ENCODE results near the gene CD151. TPM values are rescaled to one million over a fixed set of nuclear protein-coding genes. Genes with fewer than 3 reads are reported as not detected.
A peak's percentile ranks its signal among the peaks of the same experiment; 100 is the strongest.

Gene CD151
- total RNA-seq, 1 donor from 2014 or later = 120 TPM

GRCh38 chr11:841981-842369 is 9.2 kb downstream of the CD151 start:
- DNase-seq (ENCODE audit: low spot score) (no peak), ATAC-seq (peak; percentile 18)

DNA sequence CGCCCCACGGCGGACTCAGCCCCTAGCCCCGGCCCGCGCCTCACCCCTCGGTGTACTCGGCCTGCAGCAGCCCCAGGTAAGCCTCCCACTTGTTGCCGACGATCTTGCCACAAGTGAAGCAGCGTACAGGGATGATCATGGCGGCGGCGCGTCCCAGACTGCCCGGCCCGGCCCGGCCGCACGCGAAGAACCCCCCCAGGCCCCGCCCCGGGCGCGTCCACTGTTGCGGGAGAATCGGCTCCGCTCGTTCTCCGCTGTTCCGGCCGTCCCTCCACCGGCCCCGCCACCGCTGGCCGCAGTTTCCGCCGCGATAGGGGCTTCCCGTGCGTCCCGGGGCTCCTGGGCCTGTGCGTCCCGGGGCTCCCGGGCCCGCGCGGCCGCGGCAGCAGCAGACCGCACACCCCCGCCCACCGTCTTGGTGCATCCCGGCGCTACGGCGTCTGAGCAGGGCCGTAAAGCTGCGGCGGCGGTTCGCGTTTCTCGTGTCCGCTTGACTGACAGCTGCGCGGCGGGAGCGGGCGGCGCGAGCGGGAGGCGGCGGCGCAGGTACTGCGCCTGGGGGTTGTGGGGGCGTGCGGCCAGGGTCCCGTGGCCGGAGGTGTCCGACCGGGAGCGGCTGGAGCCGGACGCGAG is 9.7 kb downstream of the CD151 start, which contains the start of the genes POLR2L and TSPAN4:
Gene POLR2L, minus strand, starts transcription at position 160 of the 633 bp plus-strand sequence. Its CDS starts 21 bp downstream, at position 139.
Gene TSPAN4, plus strand, starts transcription at position 483 of the 633 bp plus-strand sequence. CDS start 7,453 bp downstream, outside the sequence.
- ATAC-seq = peak; percentile 73
- peak; percentile 91 for DNase-seq (ENCODE audit: low spot score)

GRCh38 chr11:843086-843734 is 10.5 kb downstream of the CD151 start:
- ATAC-seq (peak; percentile 0), DNase-seq (ENCODE audit: low spot score) (no peak)

GRCh38 chr11:843818-844692 is 11.3 kb downstream of the CD151 start:
- DNase-seq (ENCODE audit: low spot score) (peak; percentile 87), ATAC-seq (peak; percentile 33)

- DNase-seq (ENCODE audit: low spot score) (peak; percentile 86), ATAC-seq (peak; percentile 29)
These were observed 12.2 kb downstream of the CD151 start for GRCh38 chr11:844693-845644.

GRCh38 chr11:845872-846495 is 13.2 kb downstream of the CD151 start:
- DNase-seq (ENCODE audit: low spot score) (no peak), ATAC-seq (no peak)

- ATAC-seq (no peak), DNase-seq (ENCODE audit: low spot score) (no peak)
These were observed 13.8 kb downstream of the CD151 start for GRCh38 chr11:846496-847098.

- ATAC-seq = no peak
These were observed 15.1 kb downstream of the CD151 start for GRCh38 chr11:847876-848275.

DNA sequence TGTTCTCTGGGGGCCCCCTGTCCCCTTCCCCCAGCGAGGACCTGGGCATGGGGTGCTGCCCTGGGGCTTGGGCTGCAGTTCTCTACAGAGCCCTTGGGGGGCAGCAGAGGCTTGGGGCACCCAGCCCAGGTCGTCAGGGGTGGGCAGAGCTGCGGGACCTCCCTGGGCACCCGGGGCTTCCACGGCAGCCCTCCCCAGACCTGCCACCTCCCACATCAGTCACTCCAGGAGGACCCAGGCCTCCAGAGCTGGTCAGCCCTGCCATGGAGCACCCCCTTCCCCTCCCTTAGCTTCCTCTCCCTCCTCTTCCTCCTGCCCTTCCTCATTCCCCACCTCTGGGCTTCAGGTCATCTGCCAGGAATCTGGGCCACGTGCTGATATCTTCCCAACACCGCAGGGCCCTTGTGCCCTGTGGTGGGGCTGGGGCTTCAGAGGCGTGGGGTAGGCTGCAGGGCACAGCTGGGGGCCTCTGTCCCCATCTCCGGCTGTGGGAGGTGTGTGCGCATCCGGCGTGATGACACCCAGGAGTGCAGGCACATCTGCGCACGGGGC is 15.7 kb downstream of the CD151 start:
- no peak for DNase-seq (ENCODE audit: low spot score)

More at GRCh38 chr11:847876-848275, 15.1 kb downstream of the CD151 start:
- no peak for DNase-seq (ENCODE audit: low spot score)

DNA sequence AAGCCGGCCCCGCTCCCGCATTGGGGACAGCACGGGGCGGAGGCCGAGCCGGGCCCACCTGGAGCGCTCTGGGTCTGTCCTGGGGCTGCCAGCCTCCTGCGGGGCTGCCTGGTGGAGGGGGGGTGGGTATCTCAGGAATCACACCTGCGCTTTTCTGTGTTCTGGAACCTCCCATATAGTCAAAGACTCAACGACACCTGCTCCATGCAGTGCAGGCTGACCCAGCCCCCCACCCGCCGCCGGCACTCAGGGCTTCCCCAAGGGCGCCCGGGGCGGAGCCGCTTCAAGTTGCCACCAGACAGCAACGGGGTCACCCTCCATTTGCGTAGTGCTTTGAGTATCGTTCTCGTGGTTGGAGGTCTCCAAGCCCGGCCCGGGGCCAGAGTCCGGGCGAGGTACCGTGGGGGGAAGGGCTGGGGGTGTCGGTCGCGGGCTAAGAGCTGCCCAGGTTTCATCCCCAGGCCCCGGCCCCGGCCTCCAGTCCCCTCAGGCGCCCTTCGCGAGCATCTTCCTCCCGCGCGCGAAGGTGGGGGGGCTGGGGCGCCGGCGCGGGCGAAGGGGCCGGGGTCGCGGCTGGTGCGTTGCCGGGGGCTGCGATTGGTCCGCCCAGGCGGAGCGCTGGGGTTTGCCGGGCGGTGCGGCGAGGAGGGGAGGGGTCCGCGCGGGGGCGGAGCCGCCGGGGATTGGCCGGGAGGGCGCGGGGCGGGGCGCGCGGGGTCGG is 16.5 kb downstream of the CD151 start:
- ATAC-seq (no peak), DNase-seq (ENCODE audit: low spot score) (no peak)

More for the DNA sequence above, 15.7 kb downstream of the CD151 start:
- peak; percentile 48 for ATAC-seq

DNA sequence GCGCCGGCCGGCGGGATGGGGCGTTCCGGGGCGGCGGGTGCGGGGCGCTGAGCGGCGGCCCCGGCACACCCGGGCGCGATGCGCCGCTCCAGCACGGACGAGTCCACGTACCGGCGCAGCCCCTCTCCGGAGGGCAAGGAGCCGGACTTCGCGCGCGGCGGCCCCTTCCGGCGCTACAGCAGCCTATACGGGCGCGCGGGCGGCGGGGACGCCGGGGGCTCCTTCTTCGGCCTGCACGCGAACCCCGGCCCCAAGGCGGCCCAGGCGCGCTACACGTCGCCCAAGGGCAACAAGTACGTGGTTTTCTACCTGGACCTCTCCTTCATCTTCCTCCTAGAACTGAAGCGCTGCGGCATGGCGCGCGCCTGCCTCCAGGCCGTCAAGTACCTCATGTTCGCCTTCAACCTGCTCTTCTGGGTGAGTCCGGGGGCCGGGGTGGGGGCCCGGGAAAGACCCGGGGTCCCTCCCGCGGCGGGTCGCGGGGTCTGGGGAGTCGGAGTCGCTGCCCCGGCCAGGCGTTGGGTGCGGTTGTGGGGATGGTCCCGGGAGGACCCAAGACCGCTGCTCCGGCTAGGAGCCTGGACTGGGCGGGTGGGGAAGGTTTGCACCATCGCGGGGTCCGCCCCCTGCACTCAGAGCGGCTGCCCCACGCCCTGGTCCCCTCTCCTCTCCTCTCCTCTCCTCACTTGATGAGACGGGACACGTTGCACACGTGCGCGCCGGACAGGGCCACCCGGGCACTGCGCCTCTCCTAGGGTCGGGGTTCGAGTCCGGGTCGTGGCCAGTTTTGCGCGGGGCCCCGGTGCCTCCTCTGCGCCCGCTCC is 17.4 kb downstream of the CD151 start:
- ATAC-seq (no peak), DNase-seq (ENCODE audit: low spot score) (no peak)

GRCh38 chr11:850775-851763 is 18.3 kb downstream of the CD151 start:
- no peak for DNase-seq (ENCODE audit: low spot score)
- ATAC-seq = no peak

DNA sequence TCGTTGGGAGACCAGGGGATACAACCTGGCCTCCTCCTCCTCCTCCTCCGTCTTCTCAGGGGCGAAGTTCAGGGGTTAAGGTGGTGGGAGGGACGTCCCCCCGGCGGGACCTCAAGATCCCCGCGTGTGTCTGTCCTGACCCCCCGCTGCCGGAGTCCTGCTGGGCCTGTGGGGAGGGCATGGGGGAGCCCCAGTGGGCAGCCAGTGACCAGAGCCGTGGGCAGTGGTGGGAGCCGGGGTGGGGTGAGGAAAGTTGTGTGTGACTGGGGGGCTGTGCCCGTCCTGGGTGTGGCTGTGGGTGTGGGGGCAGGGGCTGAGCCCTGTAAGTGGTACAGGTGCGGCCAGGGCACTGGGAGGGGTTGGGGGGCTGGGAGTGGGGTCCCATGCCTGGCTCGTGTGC is 20.0 kb downstream of the CD151 start:
- no peak for ATAC-seq
- no peak for DNase-seq (ENCODE audit: low spot score)

- ATAC-seq = no peak
- no peak for DNase-seq (ENCODE audit: low spot score)
These were observed 21.1 kb downstream of the CD151 start for GRCh38 chr11:853682-854448.

GRCh38 chr11:854601-855329 is 22.0 kb downstream of the CD151 start:
- DNase-seq (ENCODE audit: low spot score) (no peak), ATAC-seq (no peak)
